HG03108 (cell line): ENCODE data around the gene TMEM161B.
"Not testable (repeated sequence)": the region's sequence is repeated elsewhere in the genome, so short reads cannot be mapped to it uniquely, and the experiment has no call there.

ENCODE experiments used
- ATAC-seq: cut with Tn5 transposase; IDR thresholded peaks from one replicate; pipeline ENCODE4 v1.9.1; 2021; ENCODE audit warnings: moderate library complexity; ENCODE audit not compliant: unreplicated experiment

TMEM161B gene

GRCh38 chr5:88250010-88250409 lies 18.6 kb downstream of the TMEM161B start:
- no peak for ATAC-seq

- no peak for ATAC-seq
These were observed 19.7 kb downstream of the TMEM161B start for GRCh38 chr5:88248743-88249540.

GRCh38 chr5:88248094-88248493 lies 20.6 kb downstream of the TMEM161B start:
- no peak for ATAC-seq

- no peak for ATAC-seq
These were observed 22.8 kb downstream of the TMEM161B start for GRCh38 chr5:88245893-88246244.

GRCh38 chr5:88245241-88245892 lies 23.3 kb downstream of the TMEM161B start:
- no peak for ATAC-seq

- no peak for ATAC-seq
These were observed 24.0 kb downstream of the TMEM161B start for GRCh38 chr5:88244686-88245085.

- not testable (repeated sequence) for ATAC-seq
These were observed 25.2 kb downstream of the TMEM161B start for GRCh38 chr5:88243493-88243892.

GRCh38 chr5:88238732-88239131 lies 29.9 kb downstream of the TMEM161B start:
- no peak for ATAC-seq

GRCh38 chr5:88236866-88237642 lies 31.6 kb downstream of the TMEM161B start:
- ATAC-seq, result no peak

- no peak for ATAC-seq
These were observed 32.8 kb downstream of the TMEM161B start for GRCh38 chr5:88235828-88236227.

GRCh38 chr5:88235346-88235745 lies 33.3 kb downstream of the TMEM161B start:
- ATAC-seq, result no peak

GRCh38 chr5:88230546-88231066 lies 38.0 kb downstream of the TMEM161B start:
- no peak for ATAC-seq

- peak; percentile 62 for ATAC-seq
These were observed 41.7 kb downstream of the TMEM161B start for GRCh38 chr5:88226881-88227450.

GRCh38 chr5:88214655-88215054 lies 54.0 kb downstream of the TMEM161B start:
- no peak for ATAC-seq

GRCh38 chr5:88207575-88207974 lies 61.1 kb downstream of the TMEM161B start:
- ATAC-seq, result no peak

- no peak for ATAC-seq
These were observed 64.5 kb downstream of the TMEM161B start for GRCh38 chr5:88203981-88204750.

GRCh38 chr5:88195636-88196035 lies 73.0 kb downstream of the TMEM161B start:
- ATAC-seq, result no peak

GRCh38 chr5:88193896-88194295 lies 74.7 kb downstream of the TMEM161B start:
- ATAC-seq, result no peak

GRCh38 chr5:88190106-88190834 lies 78.4 kb downstream of the TMEM161B start:
- no peak for ATAC-seq

- ATAC-seq, result not testable (repeated sequence)
These were observed 79.2 kb downstream of the TMEM161B start for GRCh38 chr5:88189484-88189883.
